Tibial artery (tissue), 4 donors: ENCODE results near the gene CBX5.

Experiments used
- DNase-seq, 2 donors: peaks; one replicate each; pipeline ENCODE4 v3.0.0-alpha.2; 2019
- H3K27ac ChIP-seq, 2 donors: fragments of 200-600 bp; sonication (generic) in 1 of 2; 1 replicate in 1 of 2; 2 replicates in 1 of 2; pipeline ENCODE4 v1.5.1; 2018 to 2019; ENCODE audit warnings: mild to moderate bottlenecking in 1 of 2
- H3K27me3 ChIP-seq, 2 donors: fragments of 200-600 bp; sonication (generic) in 1 of 2; one replicate each; pipeline versions ENCODE4 v1.5.1 to v1.6.0; 2016 to 2019
- H3K36me3 ChIP-seq, 3 donors: fragments of 200-600 bp; sonication (generic) in 2 of 3; one replicate each; pipeline ENCODE4 v1.5.1; 2016 to 2019; ENCODE audit warnings: mild to moderate bottlenecking in 2 of 3
- H3K4me1 ChIP-seq, 4 donors: fragments of 200-600 bp; sonication (generic) in 2 of 4; 1 replicate in 3 of 4; 2 replicates in 1 of 4; pipeline ENCODE4 v1.5.1; 2016 to 2019
- H3K4me3 ChIP-seq, 2 donors: fragments of 200-600 bp; sonication (generic) in 1 of 2; 1 replicate in 1 of 2; 2 replicates in 1 of 2; pipeline ENCODE4 v1.5.1; 2018 to 2019; ENCODE audit warnings: mild to moderate bottlenecking in 2 of 2
- H3K9me3 ChIP-seq, 3 donors: fragments of 200-600 bp; sonication (generic) in 1 of 3; one replicate each; pipeline ENCODE4 v1.5.1; 2016 to 2019
- CTCF ChIP-seq, 2 experiments: fragments of 200-600 bp in 1 of 2; fragments of 450-650 bp in 1 of 2; IDR thresholded peaks; one replicate each; pipeline ENCODE4 v1.5.1; 2017 to 2019; ENCODE audit warnings: antibody characterized with exemption in 2 of 2, mild to moderate bottlenecking in 1 of 2, moderate library complexity in 1 of 2
- intact Hi-C: fragments of 100-400 bp; cut with DNase I; formaldehyde crosslinking; loops from one replicate; pipeline ENCODE4 v1.15.0; 2023; ENCODE audit warnings: low total_unique reads

Gene CBX5

DNA sequence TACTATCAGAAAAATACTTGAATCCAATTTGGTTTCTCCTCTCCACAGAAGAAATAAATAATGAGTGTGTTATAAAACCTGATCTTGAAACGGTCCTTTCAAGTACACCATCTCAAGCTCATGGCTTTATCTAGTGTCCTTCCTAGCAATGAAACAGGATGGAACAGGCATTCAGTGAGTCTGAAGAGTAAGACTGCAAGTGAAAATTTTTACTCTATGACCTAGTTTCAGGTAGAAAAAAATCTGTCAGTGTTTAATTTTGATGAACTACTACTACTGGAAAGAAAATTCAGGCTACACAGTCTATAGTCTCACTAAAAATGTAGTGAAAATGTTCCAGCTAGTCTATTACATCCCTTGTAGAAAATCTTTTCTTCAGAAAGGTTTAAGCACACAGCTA is 7.7 kb downstream of the CBX5 start:
- Histone ChIP-seq H3K36me3 (peaks cover 0 to 10% (median 0%) of the 10 kb centered on the region in 3 donors), H3K4me3 (no peak overlapping the region), H3K9me3 (no peaks in the 10 kb centered on the region), H3K27me3 (no peaks in the 10 kb centered on the region), H3K27ac (no peak overlapping the region), H3K4me1 (peaks cover 0 to 3% (median 0%) of the 10 kb centered on the region in 4 donors)
- no peak for DNase-seq
- TF ChIP-seq CTCF (IDR thresholded peaks at IDR 0.05): no peak
- intact Hi-C loops: no loop called here

- DNase-seq: no peak
- Histone ChIP-seq H3K9me3 (no peaks in the 10 kb centered on the region), H3K27ac (no peak overlapping the region), H3K36me3 (peaks cover 0 to 10% (median 0%) of the 10 kb centered on the region in 3 donors), H3K4me3 (no peak overlapping the region), H3K4me1 (no peaks in the 10 kb centered on the region), H3K27me3 (no peaks in the 10 kb centered on the region)
- intact Hi-C loops: no loop called here
- no peak for TF ChIP-seq CTCF (IDR thresholded peaks at IDR 0.05)
Measured at GRCh38 chr12:54270345-54270744, 9.6 kb downstream of the CBX5 start.

- intact Hi-C loops: no loop called here
- H3K27me3 ChIP-seq: no peaks in the 10 kb centered on the region
- DNase-seq: no peak
- TF ChIP-seq CTCF (IDR thresholded peaks at IDR 0.05): no peak
- H3K27ac ChIP-seq: no peak overlapping the region
- H3K36me3 ChIP-seq: no peaks in the 10 kb centered on the region
- no peak overlapping the region for H3K4me3 ChIP-seq
- no peaks in the 10 kb centered on the region for H3K9me3 ChIP-seq
- H3K4me1 ChIP-seq: peaks cover 0 to 8% (median 6%) of the 10 kb centered on the region in 4 donors
Measured at GRCh38 chr12:54266852-54267251, 13.1 kb downstream of the CBX5 start.

DNA sequence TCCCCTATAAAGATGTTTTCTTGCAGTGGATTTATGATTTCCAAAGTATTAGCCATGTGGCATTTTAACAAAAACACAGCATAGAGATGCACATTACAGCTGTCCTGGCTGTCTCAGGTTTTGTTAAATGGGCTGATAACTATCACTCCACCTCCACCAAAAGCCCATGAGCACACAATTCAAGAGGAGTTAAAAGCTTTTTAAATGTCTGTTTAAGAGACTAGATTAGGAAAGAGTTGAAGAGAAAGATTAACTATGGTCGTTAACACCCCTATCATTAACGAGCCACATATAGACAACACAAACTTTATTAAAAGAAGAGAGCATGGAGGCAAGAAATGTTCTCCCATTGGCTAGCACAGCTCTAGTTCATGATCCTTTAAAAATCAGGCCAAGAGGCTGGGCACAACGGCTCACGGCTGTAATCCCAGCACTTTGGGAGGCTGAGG is 14.5 kb downstream of the CBX5 start:
- Histone ChIP-seq H3K4me1 (peaks cover 0 to 18% (median 6%) of the 10 kb centered on the region in 4 donors), H3K27ac (no peak overlapping the region), H3K36me3 (no peaks in the 10 kb centered on the region), H3K9me3 (no peaks in the 10 kb centered on the region), H3K27me3 (no peaks in the 10 kb centered on the region), H3K4me3 (no peak overlapping the region)
- no peak for DNase-seq
- no peak for TF ChIP-seq CTCF (IDR thresholded peaks at IDR 0.05)
- intact Hi-C loops: no loop called here

GRCh38 chr12:54262403-54262925 is 17.5 kb downstream of the CBX5 start:
- intact Hi-C loops: no loop called here
- Histone ChIP-seq H3K4me1 (peaks cover 0 to 45% (median 23%) of the 10 kb centered on the region in 4 donors), H3K9me3 (no peaks in the 10 kb centered on the region), H3K36me3 (peaks cover 0 to under 1% (median 0%) of the 10 kb centered on the region in 3 donors), H3K27me3 (no peaks in the 10 kb centered on the region), H3K4me3 (no peak overlapping the region), H3K27ac (no peak overlapping the region)
- TF ChIP-seq CTCF (IDR thresholded peaks at IDR 0.05): no peak
- DNase-seq: no peak
